NCI-H526 (cell line): ENCODE measurements around the gene NXF3.
"Not testable (repeated sequence)": the region's sequence is repeated elsewhere in the genome, so short reads cannot be mapped to it uniquely, and the experiment has no call there.

ENCODE experiments used
- DNase-seq, 2 experiments: peaks; one replicate each; lab custom pipeline; 2025; lab: John Stamatoyannopoulos, UW

Gene NXF3

DNA sequence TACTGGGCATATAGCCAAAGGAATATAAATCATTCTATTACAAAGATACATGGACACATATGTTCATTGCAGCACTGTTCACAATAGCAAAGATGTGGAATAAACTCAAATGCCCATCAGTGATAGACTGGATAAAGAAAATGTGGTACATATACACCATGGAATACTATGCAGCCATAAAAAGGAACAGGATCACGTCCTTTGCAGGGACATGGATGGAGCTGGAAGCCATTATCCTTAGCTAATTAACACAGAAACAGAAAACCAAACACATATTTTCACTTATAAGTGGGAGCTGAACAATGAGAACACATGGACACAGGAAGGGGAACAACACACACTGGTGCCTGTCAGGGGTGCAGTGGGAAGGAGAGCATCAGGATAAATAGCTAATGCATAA, 59.6 kb downstream of the NXF3 start:
- not testable (repeated sequence) for DNase-seq
